ENCODE results near the gene COL4A1. TPM values are rescaled to one million over a fixed set of nuclear protein-coding genes. Genes with fewer than 3 reads are reported as not detected.

The COL4A1 gene
- total and polyA plus RNA-seq, 2 donors from 2014 or later: 53.0 to 218 TPM

DNA sequence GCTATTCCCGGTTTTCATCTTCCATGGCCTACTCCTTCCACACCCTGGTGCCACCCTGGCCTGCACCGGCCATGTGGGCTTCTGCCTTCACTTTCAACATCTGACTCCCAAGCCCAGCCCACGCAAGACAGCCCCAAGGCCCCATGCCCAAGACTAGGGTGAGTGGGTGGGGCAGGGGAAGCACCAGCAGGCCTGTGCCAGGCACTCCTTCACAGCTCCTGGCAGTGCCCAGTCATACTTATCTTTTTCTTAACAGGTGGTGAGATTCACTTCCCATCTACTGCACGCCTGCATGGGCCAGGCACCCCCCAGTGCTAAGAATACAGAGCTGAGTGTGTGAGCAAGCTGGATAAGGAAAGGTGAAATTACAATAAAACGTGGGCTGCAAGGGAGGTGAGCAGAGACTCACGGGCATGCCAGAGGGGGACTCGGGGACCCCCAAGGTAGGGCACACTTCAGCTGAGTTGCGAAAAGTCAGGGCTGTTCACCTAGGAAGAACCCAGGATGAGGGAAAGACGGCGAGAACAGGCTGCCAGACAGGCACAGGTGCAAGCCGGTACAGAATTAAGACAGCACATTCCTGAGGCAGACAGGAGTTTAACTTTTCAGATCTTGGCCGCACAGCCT is 55.7 kb downstream of the COL4A1 start:
- no peaks in the 10 kb centered on the region for H3K9me3 ChIP-seq (ENCODE audit: control insufficient read depth in 2 of 3, insufficient read depth in 1 of 3, low read length in 3 of 3)
- H3K36me3 ChIP-seq (ENCODE audit: control insufficient read depth in 2 of 3, insufficient read depth in 3 of 3, low read length in 3 of 3): no peaks in the 10 kb centered on the region
- H3K9ac ChIP-seq (ENCODE audit: low read length in 3 of 3): no peak overlapping the region
- no peaks in the 10 kb centered on the region for H3K27me3 ChIP-seq (ENCODE audit: control insufficient read depth, insufficient read depth, low read length)
- TF ChIP-seq, protein P1, sequence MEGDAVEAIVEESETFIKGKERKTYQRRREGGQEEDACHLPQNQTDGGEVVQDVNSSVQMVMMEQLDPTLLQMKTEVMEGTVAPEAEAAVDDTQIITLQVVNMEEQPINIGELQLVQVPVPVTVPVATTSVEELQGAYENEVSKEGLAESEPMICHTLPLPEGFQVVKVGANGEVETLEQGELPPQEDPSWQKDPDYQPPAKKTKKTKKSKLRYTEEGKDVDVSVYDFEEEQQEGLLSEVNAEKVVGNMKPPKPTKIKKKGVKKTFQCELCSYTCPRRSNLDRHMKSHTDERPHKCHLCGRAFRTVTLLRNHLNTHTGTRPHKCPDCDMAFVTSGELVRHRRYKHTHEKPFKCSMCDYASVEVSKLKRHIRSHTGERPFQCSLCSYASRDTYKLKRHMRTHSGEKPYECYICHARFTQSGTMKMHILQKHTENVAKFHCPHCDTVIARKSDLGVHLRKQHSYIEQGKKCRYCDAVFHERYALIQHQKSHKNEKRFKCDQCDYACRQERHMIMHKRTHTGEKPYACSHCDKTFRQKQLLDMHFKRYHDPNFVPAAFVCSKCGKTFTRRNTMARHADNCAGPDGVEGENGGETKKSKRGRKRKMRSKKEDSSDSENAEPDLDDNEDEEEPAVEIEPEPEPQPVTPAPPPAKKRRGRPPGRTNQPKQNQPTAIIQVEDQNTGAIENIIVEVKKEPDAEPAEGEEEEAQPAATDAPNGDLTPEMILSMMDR (IDR thresholded peaks at IDR 0.05; ENCODE audit: borderline replicate concordance, extremely low read depth, insufficient read depth): no peak
- no peak overlapping the region for H3K4me3 ChIP-seq (ENCODE audit: low read length in 3 of 3)
- no peak for FAIRE-seq
- intact Hi-C loops (cut with DNase I): no loop called here
- peak in 1 of 5 donors; percentile 22 for DNase-seq
- H3K27ac ChIP-seq (ENCODE audit: low read depth in 2 of 2, low read length in 2 of 2): peak overlapping the region; percentile 79 to 82
- peaks cover 0 to 14% (median 7%) of the 10 kb centered on the region in 3 donors for H3K4me1 ChIP-seq (ENCODE audit: control insufficient read depth in 2 of 3, insufficient read depth in 2 of 3, low read depth in 1 of 3, low read length in 3 of 3)

DNA sequence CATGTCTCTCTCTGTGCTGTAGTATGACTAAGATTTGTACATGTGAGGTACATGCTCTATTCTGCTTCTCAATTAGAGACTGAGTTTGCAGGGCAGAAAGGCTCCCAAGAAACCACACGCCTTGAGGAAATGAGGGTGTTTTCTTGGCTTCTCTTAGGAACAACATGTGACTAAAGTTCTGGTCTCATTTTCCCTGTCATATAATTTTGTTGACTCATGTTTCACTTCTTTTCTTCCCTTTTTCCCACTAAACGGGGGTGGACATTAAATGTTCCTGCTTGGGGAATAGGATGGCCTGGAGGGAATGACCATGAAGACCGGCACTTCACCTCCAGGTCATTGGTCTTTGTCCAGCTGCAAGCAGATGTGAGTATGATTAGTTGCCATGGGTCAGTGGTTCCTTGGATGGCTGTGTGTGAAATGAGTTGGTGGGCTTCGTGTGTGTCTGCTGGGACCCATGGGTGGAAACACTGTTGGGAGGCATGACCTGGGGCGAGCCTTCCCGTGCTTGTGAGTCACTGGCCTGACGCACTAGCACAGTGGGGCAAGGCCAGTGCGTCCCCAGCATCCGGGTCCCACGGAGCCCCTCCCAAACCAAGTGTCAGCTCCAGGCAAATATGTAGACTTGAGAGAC is 56.6 kb downstream of the COL4A1 start:
- peaks cover 0 to 14% (median 6%) of the 10 kb centered on the region in 3 donors for H3K4me1 ChIP-seq (ENCODE audit: control insufficient read depth in 2 of 3, insufficient read depth in 2 of 3, low read depth in 1 of 3, low read length in 3 of 3)
- intact Hi-C loops (cut with DNase I): no loop called here
- TF ChIP-seq, protein P1 (IDR thresholded peaks at IDR 0.05; ENCODE audit: borderline replicate concordance, extremely low read depth, insufficient read depth): no peak
- no peak for FAIRE-seq
- no peaks in the 10 kb centered on the region for H3K36me3 ChIP-seq (ENCODE audit: control insufficient read depth in 2 of 3, insufficient read depth in 3 of 3, low read length in 3 of 3)
- no peaks in the 10 kb centered on the region for H3K27me3 ChIP-seq (ENCODE audit: control insufficient read depth, insufficient read depth, low read length)
- DNase-seq: peak in 2 of 5 donors; percentile 27 to 90
- H3K9ac ChIP-seq (ENCODE audit: low read length in 3 of 3): no peak overlapping the region
- H3K27ac ChIP-seq (ENCODE audit: low read depth in 2 of 2, low read length in 2 of 2): peak overlapping the region; percentile 79 to 82
- no peaks in the 10 kb centered on the region for H3K9me3 ChIP-seq (ENCODE audit: control insufficient read depth in 2 of 3, insufficient read depth in 1 of 3, low read length in 3 of 3)
- no peak overlapping the region for H3K4me3 ChIP-seq (ENCODE audit: low read length in 3 of 3)

DNA sequence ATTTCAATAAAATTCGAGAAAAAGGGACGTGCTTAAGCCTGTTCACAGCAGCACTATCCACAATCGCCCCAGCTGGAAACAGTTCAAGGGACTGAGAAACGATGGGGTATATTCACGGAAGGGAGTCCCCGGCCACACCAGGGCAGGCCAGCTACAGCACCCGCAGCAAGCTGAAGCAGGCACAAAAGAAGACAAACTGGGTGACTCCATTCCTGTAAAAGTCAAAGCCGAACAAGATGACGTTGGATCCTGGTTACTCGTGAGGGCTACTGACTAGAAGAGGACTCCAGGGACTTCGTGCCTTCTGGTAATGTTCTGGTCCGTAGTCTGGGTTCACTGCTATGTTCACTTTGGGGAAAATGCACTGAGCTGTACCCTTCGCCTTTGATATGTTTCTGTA is 57.6 kb downstream of the COL4A1 start:
- Histone ChIP-seq H3K4me3 (ENCODE audit: low read length in 3 of 3) (no peak overlapping the region), H3K36me3 (ENCODE audit: control insufficient read depth in 2 of 3, insufficient read depth in 3 of 3, low read length in 3 of 3) (no peaks in the 10 kb centered on the region), H3K9ac (ENCODE audit: low read length in 3 of 3) (no peak overlapping the region), H3K27me3 (ENCODE audit: control insufficient read depth, insufficient read depth, low read length) (no peaks in the 10 kb centered on the region), H3K27ac (ENCODE audit: low read depth in 2 of 2, low read length in 2 of 2) (peak overlapping the region; percentile 51 to 71), H3K9me3 (ENCODE audit: control insufficient read depth in 2 of 3, insufficient read depth in 1 of 3, low read length in 3 of 3) (no peaks in the 10 kb centered on the region), H3K4me1 (ENCODE audit: control insufficient read depth in 2 of 3, insufficient read depth in 2 of 3, low read depth in 1 of 3, low read length in 3 of 3) (peaks cover 0 to 17% (median 9%) of the 10 kb centered on the region in 3 donors)
- TF ChIP-seq, protein P1 (IDR thresholded peaks at IDR 0.05; ENCODE audit: borderline replicate concordance, extremely low read depth, insufficient read depth): no peak
- FAIRE-seq (no peak), DNase-seq (no peak)
- intact Hi-C loops (cut with DNase I): no loop called here
